ENCODE data around the gene GALNT1. TPM values are rescaled to one million over a fixed set of nuclear protein-coding genes. Genes with fewer than 3 reads are reported as not detected.

Gene GALNT1
- total RNA-seq, 1 experiment from 2014 or later, result 25.6 TPM

DNA sequence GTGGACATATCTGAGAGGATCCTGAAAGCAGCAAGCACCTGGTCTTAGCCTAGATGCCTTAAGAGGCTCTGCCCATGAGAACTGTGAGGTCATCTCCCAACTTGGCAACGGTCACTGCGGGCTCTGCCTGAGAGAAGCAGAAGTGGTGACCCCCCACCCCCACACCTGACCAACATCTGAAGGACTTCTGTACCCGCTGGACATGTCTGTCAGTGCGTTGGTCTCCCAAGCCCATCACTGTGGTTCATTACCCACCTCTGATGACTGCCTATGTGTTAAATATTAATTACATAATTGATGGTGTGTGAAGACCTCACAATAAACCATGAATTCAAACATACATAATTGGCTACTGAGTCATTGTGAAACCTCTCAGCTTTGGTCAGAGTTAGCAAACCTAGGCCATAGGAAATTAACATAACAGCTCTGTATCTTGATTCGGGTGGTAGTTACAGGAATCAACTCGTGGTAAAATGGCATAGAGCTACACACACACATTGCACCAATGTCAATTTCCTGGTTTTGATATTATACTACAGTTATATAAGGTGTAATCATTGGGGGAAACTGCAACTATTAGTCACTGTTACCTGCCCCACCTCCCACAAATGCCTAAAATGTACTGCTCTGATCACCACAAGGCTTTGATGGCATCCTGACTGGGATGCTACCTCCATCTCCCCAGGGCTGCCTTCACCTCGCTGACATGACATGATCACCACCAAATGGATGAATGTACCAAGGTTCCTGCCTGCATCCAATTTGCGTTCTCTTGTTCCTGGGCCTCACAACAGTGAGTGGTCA is 4.3 kb upstream of the GALNT1 start:
- no peaks in the 10 kb centered on the region for H3K9me3 ChIP-seq (ENCODE audit: low read depth, low read length, poor library complexity, severe bottlenecking)
- intact Hi-C loops (cut with micrococcal nuclease; ENCODE audit: unreplicated experiment), result no loop called here
- ChIA-PET POLR2A (ENCODE audit: low non-redundant PET) (no interaction called here), CTCF (no interaction called here)
- no peak for TF ChIP-seq EZH2 (IDR thresholded peaks at IDR 0.05; ENCODE audit: borderline replicate concordance, low read depth, low read length, poor library complexity, severe bottlenecking)
- TF ChIP-seq, protein P1, sequence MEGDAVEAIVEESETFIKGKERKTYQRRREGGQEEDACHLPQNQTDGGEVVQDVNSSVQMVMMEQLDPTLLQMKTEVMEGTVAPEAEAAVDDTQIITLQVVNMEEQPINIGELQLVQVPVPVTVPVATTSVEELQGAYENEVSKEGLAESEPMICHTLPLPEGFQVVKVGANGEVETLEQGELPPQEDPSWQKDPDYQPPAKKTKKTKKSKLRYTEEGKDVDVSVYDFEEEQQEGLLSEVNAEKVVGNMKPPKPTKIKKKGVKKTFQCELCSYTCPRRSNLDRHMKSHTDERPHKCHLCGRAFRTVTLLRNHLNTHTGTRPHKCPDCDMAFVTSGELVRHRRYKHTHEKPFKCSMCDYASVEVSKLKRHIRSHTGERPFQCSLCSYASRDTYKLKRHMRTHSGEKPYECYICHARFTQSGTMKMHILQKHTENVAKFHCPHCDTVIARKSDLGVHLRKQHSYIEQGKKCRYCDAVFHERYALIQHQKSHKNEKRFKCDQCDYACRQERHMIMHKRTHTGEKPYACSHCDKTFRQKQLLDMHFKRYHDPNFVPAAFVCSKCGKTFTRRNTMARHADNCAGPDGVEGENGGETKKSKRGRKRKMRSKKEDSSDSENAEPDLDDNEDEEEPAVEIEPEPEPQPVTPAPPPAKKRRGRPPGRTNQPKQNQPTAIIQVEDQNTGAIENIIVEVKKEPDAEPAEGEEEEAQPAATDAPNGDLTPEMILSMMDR (conservative IDR thresholded peaks at IDR 0.05; ENCODE audit: low read depth, low read length), result no peak
- peaks cover 12% of the 10 kb centered on the region for H3K27me3 ChIP-seq (replicated peaks; ENCODE audit: insufficient read depth, low read depth, low read length, poor library complexity)
- H3K36me3 ChIP-seq (ENCODE audit: insufficient read depth, low read length, poor library complexity, severe bottlenecking), result no peaks in the 10 kb centered on the region
- BruUV-seq (replicated peaks), result no TSS peak
- DNase-seq (ENCODE audit: low spot score), result no peak
- H3K27ac ChIP-seq (ENCODE audit: low read depth, low read length, poor library complexity, severe bottlenecking), result no peak overlapping the region
- no peaks in the 10 kb centered on the region for H3K4me1 ChIP-seq (ENCODE audit: insufficient read depth, low read length, poor library complexity, severe bottlenecking)
- no peak overlapping the region for H3K4me3 ChIP-seq (ENCODE audit: low read depth, low read length, poor library complexity, severe bottlenecking)

DNA sequence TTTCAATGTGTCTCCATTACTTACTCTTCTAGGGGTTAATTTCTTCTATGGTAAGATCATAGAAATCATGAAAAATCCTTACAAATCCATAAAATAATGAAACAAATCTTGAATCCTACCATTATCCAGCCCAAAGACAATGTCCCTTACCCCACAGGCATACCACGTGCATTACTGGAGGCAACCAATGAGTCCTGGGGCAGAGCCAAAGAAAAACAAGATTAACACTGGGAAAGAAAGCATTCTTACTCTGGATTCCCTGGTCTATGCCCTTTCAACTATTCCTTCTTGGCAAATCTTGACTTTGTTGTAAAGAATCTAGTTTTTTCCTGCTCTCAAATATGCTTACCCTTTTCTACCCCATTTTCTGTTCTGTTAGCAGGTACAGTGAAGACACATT is 3.1 kb upstream of the GALNT1 start:
- DNase-seq (ENCODE audit: low spot score), result no peak
- Histone ChIP-seq H3K27ac (ENCODE audit: low read depth, low read length, poor library complexity, severe bottlenecking) (no peak overlapping the region), H3K27me3 (replicated peaks; ENCODE audit: insufficient read depth, low read depth, low read length, poor library complexity) (peaks cover 12% of the 10 kb centered on the region), H3K9me3 (ENCODE audit: low read depth, low read length, poor library complexity, severe bottlenecking) (no peaks in the 10 kb centered on the region), H3K4me1 (ENCODE audit: insufficient read depth, low read length, poor library complexity, severe bottlenecking) (no peaks in the 10 kb centered on the region), H3K4me3 (ENCODE audit: low read depth, low read length, poor library complexity, severe bottlenecking) (no peak overlapping the region), H3K36me3 (ENCODE audit: insufficient read depth, low read length, poor library complexity, severe bottlenecking) (no peaks in the 10 kb centered on the region)
- CTCF ChIA-PET, result no interaction called here
- intact Hi-C loops (cut with micrococcal nuclease; ENCODE audit: unreplicated experiment), result no loop called here
- POLR2A ChIA-PET (ENCODE audit: low non-redundant PET), result no interaction called here
- TF ChIP-seq EZH2 (IDR thresholded peaks at IDR 0.05; ENCODE audit: borderline replicate concordance, low read depth, low read length, poor library complexity, severe bottlenecking), result no peak
- TF ChIP-seq, protein P1 (conservative IDR thresholded peaks at IDR 0.05; ENCODE audit: low read depth, low read length), result no peak
- no TSS peak for BruUV-seq (replicated peaks)

DNA sequence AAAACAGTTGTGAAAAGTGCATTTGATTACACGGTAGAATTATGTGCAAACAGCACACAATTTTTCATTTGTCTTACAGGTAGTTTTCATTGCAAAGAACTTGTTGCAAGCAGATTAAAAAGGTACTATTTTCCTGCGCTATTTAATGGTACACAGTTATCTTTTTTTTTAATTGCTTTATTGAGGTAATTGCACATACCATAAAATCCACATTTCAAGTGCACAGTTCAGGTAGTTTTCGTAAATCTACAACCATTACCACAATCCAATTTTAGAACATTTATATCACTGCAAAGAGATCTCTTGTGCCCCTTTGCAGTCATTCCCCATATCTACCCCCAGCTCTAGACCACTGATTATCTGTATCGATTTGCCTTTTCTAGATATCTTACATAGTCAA is 2.6 kb upstream of the GALNT1 start:
- POLR2A ChIA-PET (ENCODE audit: low non-redundant PET), result no interaction called here
- TF ChIP-seq, protein P1 (conservative IDR thresholded peaks at IDR 0.05; ENCODE audit: low read depth, low read length), result no peak
- no peak for TF ChIP-seq EZH2 (IDR thresholded peaks at IDR 0.05; ENCODE audit: borderline replicate concordance, low read depth, low read length, poor library complexity, severe bottlenecking)
- no peak overlapping the region for H3K4me3 ChIP-seq (ENCODE audit: low read depth, low read length, poor library complexity, severe bottlenecking)
- no peaks in the 10 kb centered on the region for H3K4me1 ChIP-seq (ENCODE audit: insufficient read depth, low read length, poor library complexity, severe bottlenecking)
- no peaks in the 10 kb centered on the region for H3K36me3 ChIP-seq (ENCODE audit: insufficient read depth, low read length, poor library complexity, severe bottlenecking)
- no peak for DNase-seq (ENCODE audit: low spot score)
- BruUV-seq (replicated peaks), result no TSS peak
- H3K27ac ChIP-seq (ENCODE audit: low read depth, low read length, poor library complexity, severe bottlenecking), result no peak overlapping the region
- H3K9me3 ChIP-seq (ENCODE audit: low read depth, low read length, poor library complexity, severe bottlenecking), result no peaks in the 10 kb centered on the region
- H3K27me3 ChIP-seq (replicated peaks; ENCODE audit: insufficient read depth, low read depth, low read length, poor library complexity), result peaks cover 12% of the 10 kb centered on the region
- intact Hi-C loops (cut with micrococcal nuclease; ENCODE audit: unreplicated experiment), result no loop called here
- CTCF ChIA-PET, result no interaction called here
